ENCODE results near the gene SCGB1D1.
A peak's percentile ranks its signal among the peaks of the same experiment; 100 is the strongest.
"Not testable (repeated sequence)": the region's sequence is repeated elsewhere in the genome, so short reads cannot be mapped to it uniquely, and the experiment has no call there.

SCGB1D1 gene

DNA sequence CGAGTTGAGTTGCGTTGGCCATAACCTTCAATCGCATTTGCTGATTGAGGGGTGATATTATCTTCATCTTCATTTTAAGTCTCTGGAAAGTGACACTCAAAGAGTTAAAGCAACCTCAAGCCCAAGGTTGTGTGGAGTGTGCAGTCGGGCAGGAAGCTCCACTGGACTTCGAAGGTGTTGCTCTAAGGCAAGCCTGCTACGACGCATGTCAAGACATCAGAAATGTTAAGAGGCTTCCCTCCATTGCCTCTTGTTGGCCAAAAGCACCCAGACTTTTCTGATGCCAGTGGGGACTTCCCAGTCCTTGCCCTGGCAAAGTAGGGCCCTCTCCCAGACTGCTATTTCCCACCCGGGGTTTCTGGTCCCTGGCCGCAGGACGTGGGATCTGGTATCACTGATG lies 23.6 kb upstream of the SCGB1D1 start:
- DNase-seq (ENCODE audit: low read depth), result no peak

DNA sequence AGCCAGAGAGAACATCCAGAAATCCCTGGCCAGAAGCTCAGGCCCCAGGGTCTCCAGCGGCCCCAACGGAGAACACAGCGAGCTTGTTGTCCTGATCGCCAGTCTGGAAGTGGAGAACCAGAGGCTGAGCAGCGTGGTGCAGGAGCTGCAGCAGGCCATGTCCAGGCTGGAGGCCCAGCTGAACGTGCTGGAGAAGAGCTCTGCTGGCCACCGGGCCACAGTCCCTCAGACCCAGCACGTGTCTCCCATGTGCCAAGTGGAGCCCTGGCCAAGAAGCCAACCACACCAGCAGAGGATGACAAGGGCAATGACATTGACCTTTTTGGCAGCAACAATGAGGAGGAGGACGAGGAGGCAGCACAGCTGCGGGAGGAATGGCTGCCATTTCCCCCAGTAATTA lies 20.6 kb upstream of the SCGB1D1 start:
- no peak for DNase-seq (ENCODE audit: low read depth)

DNA sequence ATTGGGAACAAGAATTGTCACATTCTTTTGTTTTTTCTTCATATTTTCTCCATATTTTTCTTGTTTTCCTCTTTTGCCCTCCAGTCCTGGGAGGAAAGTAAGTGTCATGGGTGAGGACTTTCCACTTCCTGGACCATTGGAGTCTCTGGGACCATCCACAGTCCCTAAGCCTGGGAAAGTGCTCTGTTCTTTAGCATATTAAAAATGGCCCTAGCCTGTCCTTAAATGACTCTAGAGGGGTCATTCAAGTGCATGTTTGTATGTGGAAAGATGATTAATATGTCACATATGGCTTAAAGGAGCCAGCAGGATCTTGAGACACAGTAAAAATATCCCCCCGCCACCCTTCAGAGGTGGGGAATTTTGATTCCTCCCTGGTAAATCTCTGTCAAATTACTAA lies 20.1 kb upstream of the SCGB1D1 start:
- no peak for DNase-seq (ENCODE audit: low read depth)

- peak; percentile 23 for DNase-seq (ENCODE audit: low read depth)
Measured at GRCh38 chr11:62171261-62171723, 18.7 kb upstream of the SCGB1D1 start.

GRCh38 chr11:62172294-62172693 lies 17.7 kb upstream of the SCGB1D1 start:
- DNase-seq (ENCODE audit: low read depth), result no peak

DNA sequence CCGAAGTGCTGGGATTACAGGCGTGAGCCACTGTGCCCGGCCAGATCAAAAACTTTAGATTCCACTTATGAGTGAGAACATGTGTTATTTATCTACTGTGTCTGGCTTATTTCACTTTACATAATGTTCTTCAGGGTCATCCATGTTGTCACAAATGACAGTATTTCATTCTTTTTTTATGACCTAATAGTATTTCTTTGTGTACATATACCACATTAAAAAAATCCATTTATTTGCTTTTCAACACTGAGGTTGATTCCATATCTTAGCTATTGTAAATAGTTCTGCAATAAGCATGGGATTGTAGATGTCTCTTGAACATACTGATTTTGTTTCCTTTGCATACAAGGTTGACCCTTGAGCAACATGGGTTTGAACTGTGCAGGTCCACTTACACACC lies 13.2 kb upstream of the SCGB1D1 start:
- DNase-seq (ENCODE audit: low read depth), result no peak

DNA sequence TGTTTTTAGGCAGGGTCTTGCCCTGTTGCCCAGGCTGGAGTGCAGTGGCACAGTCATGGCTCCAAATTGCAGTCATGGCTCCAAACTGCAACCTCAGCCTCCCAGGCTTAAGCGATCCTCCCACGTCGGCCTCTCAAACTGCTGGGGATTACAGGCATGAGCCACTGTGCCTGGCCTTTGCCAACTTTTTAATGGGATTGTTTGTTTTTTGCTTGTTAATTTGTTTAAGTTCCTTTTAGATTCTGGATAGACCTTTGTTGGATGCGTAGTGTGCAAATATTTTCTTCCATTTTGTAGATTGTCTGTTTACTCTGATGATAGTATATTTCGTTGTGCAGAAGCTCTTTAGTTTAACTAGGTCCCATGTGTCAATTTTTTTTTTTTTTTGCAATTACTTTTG lies 10.0 kb upstream of the SCGB1D1 start:
- DNase-seq (ENCODE audit: low read depth), result no peak

- no peak for DNase-seq (ENCODE audit: low read depth)
Measured at GRCh38 chr11:62181097-62181496, 8.9 kb upstream of the SCGB1D1 start.

- no peak for DNase-seq (ENCODE audit: low read depth)
Measured at GRCh38 chr11:62182147-62182891, 7.7 kb upstream of the SCGB1D1 start.

GRCh38 chr11:62186195-62186594 lies 3.8 kb upstream of the SCGB1D1 start:
- DNase-seq (ENCODE audit: low read depth), result no peak

- no peak for DNase-seq (ENCODE audit: low read depth)
Measured at GRCh38 chr11:62193952-62194351, 3.9 kb downstream of the SCGB1D1 start.

DNA sequence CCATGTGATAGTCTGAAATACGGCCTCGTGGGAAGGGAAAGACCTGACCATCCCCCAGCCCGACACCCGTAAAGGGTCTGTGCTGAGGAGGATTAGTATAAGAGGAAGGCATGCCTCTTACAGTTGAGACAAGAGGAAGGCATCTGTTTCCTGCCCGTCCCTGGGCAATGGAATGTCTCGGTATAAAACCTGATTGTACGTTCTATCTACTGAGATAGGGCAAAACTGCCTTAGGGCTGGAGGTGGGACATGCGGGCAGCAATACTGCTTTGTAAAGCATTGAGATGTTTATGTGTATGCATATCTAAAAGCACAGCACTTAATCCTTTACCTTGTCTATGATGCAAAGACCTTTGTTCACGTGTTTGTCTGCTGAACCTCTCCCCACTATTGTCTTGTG lies 5.0 kb downstream of the SCGB1D1 start:
- DNase-seq (ENCODE audit: low read depth), result not testable (repeated sequence)

- DNase-seq (ENCODE audit: low read depth), result no peak
Measured at GRCh38 chr11:62195945-62196344, 5.9 kb downstream of the SCGB1D1 start.

DNA sequence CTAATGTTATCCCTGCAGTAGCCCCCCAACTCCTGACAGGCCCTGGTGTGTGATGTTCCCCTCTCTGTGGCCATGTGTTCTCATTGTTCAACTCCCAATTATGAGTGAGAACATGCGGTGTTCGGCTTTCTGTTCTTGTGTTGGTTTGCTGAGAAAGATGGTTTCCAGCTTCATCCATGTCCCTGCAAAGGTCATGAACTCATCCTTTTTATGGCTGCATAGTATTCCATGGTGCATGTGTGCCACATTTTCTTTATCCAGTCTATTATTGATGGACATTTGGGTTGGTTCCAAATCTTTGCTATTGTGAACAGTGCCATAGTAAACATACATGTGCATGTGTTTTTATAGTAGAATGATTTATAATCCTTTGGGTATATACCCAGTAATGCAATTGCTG lies 7.4 kb downstream of the SCGB1D1 start:
- DNase-seq (ENCODE audit: low read depth), result not testable (repeated sequence)

- no peak for DNase-seq (ENCODE audit: low read depth)
Measured at GRCh38 chr11:62201376-62201775, 11.4 kb downstream of the SCGB1D1 start.

DNA sequence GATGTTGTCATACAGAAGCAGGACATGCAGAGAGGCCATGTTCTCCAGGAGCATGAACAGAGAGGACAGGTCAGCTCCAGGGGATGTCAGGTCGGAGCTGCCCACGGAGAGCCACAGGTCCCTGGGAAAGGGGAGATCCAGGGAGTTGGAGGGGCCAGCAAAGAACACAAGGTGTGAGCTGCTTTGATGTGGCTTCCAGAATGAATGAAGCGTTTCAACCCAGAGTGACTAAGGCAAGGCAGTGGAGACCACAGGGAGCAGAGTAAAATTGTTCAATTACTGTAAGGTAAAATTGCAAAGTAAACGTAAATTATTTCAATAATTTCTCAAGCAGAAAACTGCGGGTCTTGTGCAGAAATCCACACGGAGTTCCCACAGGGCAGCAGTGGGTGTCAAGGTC lies 12.9 kb downstream of the SCGB1D1 start:
- DNase-seq (ENCODE audit: low read depth), result no peak

DNA sequence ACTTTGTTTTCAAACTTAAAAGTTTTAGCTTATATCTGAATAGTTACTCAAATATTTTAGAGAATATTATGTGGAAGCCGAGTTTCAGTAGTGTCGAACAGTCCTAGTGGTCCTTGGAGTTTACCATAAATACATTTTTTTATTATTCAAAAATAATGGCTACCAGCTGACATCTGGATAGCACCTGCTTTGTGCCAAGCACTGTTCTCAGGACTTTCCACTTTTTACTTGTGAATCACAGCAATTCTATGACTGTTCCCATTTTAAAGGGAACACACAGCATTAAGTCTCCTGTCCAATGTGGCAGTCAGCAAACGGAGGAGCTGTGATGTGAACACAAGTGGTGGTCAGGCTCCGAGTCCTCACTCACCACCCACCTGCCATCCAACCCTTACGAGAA lies 14.4 kb downstream of the SCGB1D1 start:
- DNase-seq (ENCODE audit: low read depth), result no peak

- no peak for DNase-seq (ENCODE audit: low read depth)
Measured at GRCh38 chr11:62205441-62205840, 15.4 kb downstream of the SCGB1D1 start.

- DNase-seq (ENCODE audit: low read depth), result not testable (repeated sequence)
Measured at GRCh38 chr11:62206276-62207066, 16.5 kb downstream of the SCGB1D1 start.

GRCh38 chr11:62208785-62209144 lies 18.7 kb downstream of the SCGB1D1 start:
- no peak for DNase-seq (ENCODE audit: low read depth)

DNA sequence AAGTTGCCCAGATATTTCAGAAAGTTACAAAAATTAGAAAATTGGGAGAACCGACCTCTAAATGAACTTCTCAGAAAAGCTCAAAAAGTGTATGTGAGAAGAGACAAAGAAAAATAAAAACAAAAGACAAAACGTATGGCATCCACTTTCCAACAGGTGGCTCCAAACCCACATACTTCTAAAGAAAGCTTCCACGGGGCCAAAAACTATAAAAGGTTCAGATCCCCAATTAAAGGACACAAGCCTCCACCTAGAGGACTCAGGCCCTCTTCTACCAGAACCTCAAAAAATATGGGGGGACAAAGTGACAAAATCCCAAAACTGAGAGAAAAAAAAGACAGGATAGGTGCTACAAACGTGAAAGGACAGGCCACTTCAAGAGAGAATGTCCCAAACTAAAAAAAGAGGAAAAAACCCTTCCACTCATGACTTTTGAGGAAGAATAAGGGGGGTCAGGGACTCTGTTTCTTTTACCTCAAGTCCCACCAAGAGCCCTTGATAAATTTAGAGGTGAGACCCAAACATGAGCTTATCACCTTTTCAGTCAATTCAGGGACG lies 27.3 kb downstream of the SCGB1D1 start:
- DNase-seq (ENCODE audit: low read depth), result no peak

- no peak for DNase-seq (ENCODE audit: low read depth)
Measured at GRCh38 chr11:62221498-62221897, 31.5 kb downstream of the SCGB1D1 start.

- DNase-seq (ENCODE audit: low read depth), result no peak
Measured at GRCh38 chr11:62223095-62223494, 33.1 kb downstream of the SCGB1D1 start.

All from HS-5 (cell line).